ENCODE results near the gene ANKRD55.

Gene ANKRD55

GRCh38 chr5:56192246-56192645 is 40.9 kb downstream of the ANKRD55 start:
- Mint-ChIP-seq H3K4me1 (no peaks in the 10 kb centered on the region), H3K27ac (no peak overlapping the region), H3K4me3 (no peak overlapping the region), H3K9me3 (peaks cover 10% of the 10 kb centered on the region), H3K36me3 (ENCODE audit: low read depth) (no peaks in the 10 kb centered on the region), H3K27me3 (ENCODE audit: low read depth, poor library complexity) (no peaks in the 10 kb centered on the region)
- TF ChIP-seq CTCF (IDR thresholded peaks at IDR 0.05): no peak
- no peak for DNase-seq

GRCh38 chr5:56191656-56192055 is 41.5 kb downstream of the ANKRD55 start:
- Mint-ChIP-seq H3K4me3 (no peak overlapping the region), H3K27me3 (ENCODE audit: low read depth, poor library complexity) (no peaks in the 10 kb centered on the region), H3K4me1 (no peaks in the 10 kb centered on the region), H3K27ac (no peak overlapping the region), H3K9me3 (peaks cover 10% of the 10 kb centered on the region), H3K36me3 (ENCODE audit: low read depth) (no peaks in the 10 kb centered on the region)
- DNase-seq: no peak
- no peak for TF ChIP-seq CTCF (IDR thresholded peaks at IDR 0.05)

GRCh38 chr5:56190497-56190896 is 42.6 kb downstream of the ANKRD55 start:
- no peak overlapping the region for H3K27ac Mint-ChIP-seq
- H3K27me3 Mint-ChIP-seq (ENCODE audit: low read depth, poor library complexity): no peaks in the 10 kb centered on the region
- no peak for TF ChIP-seq CTCF (IDR thresholded peaks at IDR 0.05)
- H3K36me3 Mint-ChIP-seq (ENCODE audit: low read depth): no peaks in the 10 kb centered on the region
- H3K4me3 Mint-ChIP-seq: no peak overlapping the region
- H3K4me1 Mint-ChIP-seq: peaks cover 10% of the 10 kb centered on the region
- DNase-seq: no peak
- peaks cover 10% of the 10 kb centered on the region for H3K9me3 Mint-ChIP-seq

- Mint-ChIP-seq H3K27ac (no peak overlapping the region), H3K9me3 (peaks cover 10% of the 10 kb centered on the region), H3K4me3 (peak overlapping the region; percentile 42), H3K4me1 (peaks cover 30% of the 10 kb centered on the region), H3K36me3 (ENCODE audit: low read depth) (no peaks in the 10 kb centered on the region), H3K27me3 (ENCODE audit: low read depth, poor library complexity) (peaks cover 6% of the 10 kb centered on the region)
- DNase-seq: no peak
- TF ChIP-seq CTCF (IDR thresholded peaks at IDR 0.05): no peak
These were observed 47.3 kb downstream of the ANKRD55 start for GRCh38 chr5:56185768-56186311.

- H3K27me3 Mint-ChIP-seq (ENCODE audit: low read depth, poor library complexity): peaks cover 6% of the 10 kb centered on the region
- H3K27ac Mint-ChIP-seq: peak overlapping the region; percentile 79
- no peaks in the 10 kb centered on the region for H3K9me3 Mint-ChIP-seq
- no peak for DNase-seq
- H3K4me3 Mint-ChIP-seq: no peak overlapping the region
- peaks cover 30% of the 10 kb centered on the region for H3K4me1 Mint-ChIP-seq
- H3K36me3 Mint-ChIP-seq (ENCODE audit: low read depth): no peaks in the 10 kb centered on the region
- no peak for TF ChIP-seq CTCF (IDR thresholded peaks at IDR 0.05)
These were observed 49.6 kb downstream of the ANKRD55 start for GRCh38 chr5:56183506-56183905.

- H3K36me3 Mint-ChIP-seq (ENCODE audit: low read depth): no peaks in the 10 kb centered on the region
- H3K27me3 Mint-ChIP-seq (ENCODE audit: low read depth, poor library complexity): peaks cover 6% of the 10 kb centered on the region
- no peak overlapping the region for H3K4me3 Mint-ChIP-seq
- no peaks in the 10 kb centered on the region for H3K9me3 Mint-ChIP-seq
- H3K4me1 Mint-ChIP-seq: peaks cover 33% of the 10 kb centered on the region
- DNase-seq: no peak
- TF ChIP-seq CTCF (IDR thresholded peaks at IDR 0.05): no peak
- no peak overlapping the region for H3K27ac Mint-ChIP-seq
These were observed 53.7 kb downstream of the ANKRD55 start for GRCh38 chr5:56179442-56179841.
